Dermis blood vessel endothelial cell (primary cell): Measurements from ENCODE around the gene SERPINA12. TPM values are rescaled to one million over a fixed set of nuclear protein-coding genes. Genes with fewer than 3 reads are reported as not detected.
A peak's percentile ranks its signal among the peaks of the same experiment; 100 is the strongest.

Experiments
- DNase-seq: peaks from one replicate; pipeline ENCODE4 v3.0.0; 2010
- total RNA-seq: library from RNA; depleted of rRNA; stranded (reverse); fragments of >200 nt; gene quantifications from 2 replicates; pipeline ENCODE4 v1.2.3, GENCODE V29; 2014

The SERPINA12 gene, protein sequence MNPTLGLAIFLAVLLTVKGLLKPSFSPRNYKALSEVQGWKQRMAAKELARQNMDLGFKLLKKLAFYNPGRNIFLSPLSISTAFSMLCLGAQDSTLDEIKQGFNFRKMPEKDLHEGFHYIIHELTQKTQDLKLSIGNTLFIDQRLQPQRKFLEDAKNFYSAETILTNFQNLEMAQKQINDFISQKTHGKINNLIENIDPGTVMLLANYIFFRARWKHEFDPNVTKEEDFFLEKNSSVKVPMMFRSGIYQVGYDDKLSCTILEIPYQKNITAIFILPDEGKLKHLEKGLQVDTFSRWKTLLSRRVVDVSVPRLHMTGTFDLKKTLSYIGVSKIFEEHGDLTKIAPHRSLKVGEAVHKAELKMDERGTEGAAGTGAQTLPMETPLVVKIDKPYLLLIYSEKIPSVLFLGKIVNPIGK
- not detected in 2 replicates for total RNA-seq

DNA sequence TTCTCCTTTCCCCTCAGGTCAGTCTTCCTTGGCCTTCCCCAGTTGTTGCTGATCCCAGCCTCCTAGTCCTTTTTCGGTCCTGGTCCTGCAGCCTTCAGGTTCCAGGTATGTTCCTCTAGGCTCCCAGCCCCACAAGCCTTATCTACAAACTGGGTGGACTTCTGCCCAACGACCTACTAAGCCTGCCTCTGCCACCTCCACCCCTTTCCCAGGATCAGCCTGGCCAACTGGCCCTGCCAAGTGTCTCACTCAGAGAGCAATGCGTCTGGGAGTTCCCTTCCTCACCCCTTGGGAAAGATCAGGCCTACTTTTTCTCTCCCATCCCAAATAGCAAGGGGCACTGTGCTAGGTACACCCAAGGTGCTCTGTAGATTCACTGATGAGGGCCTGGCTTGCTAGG is at the start of gene SERPINA12:
Gene SERPINA12, minus strand, starts transcription at position 114 of the 400 bp plus-strand sequence. CDS start 11,072 bp downstream, outside the sequence.
- no peak for DNase-seq

DNA sequence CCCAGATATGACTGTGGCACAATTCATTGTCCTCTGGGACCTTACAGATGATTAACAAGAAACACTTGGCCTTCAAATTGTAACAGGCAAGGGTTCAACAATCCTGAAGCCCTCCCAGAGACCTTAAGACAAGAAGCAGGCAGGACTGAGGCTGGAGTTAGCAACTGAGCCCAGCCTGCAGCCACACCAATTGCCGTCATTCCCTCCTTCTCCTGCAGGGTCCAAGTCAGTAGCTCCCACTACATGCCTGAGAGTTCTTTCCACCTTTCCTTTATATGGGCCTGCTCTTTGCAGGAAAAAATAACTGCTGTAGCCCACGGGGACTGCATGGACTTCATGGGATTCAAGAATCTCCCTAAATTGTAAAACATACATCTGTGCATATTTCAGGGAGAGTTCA is 49.6 kb upstream of the SERPINA12 start:
- no peak for DNase-seq

DNA sequence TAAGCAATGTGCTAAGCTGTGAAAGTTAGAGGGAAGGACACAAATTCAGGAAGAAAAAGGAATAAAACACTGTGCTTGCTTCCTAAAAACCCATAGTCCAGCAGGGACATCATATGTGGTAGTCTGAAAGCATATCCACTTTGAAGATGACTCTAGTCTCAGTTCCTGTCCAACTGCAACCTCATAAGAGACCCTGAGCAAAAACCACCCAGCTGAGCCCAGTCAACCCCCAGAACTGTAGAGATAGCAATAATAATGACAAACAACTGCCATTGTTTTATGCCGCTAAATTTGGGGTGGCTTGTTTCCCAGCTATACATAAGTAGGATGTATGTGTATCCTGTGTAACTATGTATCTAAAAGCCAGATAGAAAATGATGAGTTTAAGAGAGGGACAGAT is 48.1 kb upstream of the SERPINA12 start:
- no peak for DNase-seq

DNA sequence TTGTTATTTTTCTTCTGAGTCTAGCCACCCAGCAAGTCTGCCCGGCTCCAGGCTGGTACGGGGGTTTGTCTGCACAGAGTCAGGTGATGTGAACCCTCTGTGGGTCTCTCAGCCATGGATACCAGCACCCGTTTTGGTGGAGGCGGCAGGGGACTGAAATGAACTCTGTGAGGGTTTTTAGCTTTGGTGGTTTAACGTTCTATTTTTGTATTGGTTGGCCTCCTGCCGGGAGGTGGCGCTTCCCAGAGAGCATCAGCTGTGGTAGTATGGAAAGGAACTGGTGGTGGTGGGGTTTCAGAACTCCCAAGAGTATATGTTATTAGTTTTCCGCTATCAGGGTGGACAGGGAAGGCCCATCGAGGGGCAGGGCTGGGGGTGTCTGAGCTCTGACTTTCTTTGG is 46.7 kb upstream of the SERPINA12 start:
- DNase-seq = no peak

DNA sequence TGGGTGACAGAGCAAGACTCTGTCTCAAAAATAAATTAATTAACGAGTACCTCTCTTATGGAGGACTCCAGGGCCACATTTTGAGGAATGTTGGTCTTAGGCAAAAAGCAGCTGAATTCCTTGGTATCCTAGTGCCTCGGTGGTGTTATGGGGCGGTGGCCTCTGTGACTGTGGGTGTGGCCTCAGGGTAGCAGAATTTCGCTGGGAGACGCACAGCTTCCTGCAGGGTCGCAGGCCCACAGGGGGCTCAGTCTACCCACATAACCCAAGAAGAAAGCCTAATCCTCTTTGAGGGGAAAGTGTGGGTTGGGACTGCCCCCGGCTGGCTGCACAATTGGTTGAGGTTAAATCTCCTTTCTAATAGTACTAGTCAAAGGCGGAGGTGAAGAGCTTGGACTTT is 40.8 kb upstream of the SERPINA12 start:
- DNase-seq = no peak

DNA sequence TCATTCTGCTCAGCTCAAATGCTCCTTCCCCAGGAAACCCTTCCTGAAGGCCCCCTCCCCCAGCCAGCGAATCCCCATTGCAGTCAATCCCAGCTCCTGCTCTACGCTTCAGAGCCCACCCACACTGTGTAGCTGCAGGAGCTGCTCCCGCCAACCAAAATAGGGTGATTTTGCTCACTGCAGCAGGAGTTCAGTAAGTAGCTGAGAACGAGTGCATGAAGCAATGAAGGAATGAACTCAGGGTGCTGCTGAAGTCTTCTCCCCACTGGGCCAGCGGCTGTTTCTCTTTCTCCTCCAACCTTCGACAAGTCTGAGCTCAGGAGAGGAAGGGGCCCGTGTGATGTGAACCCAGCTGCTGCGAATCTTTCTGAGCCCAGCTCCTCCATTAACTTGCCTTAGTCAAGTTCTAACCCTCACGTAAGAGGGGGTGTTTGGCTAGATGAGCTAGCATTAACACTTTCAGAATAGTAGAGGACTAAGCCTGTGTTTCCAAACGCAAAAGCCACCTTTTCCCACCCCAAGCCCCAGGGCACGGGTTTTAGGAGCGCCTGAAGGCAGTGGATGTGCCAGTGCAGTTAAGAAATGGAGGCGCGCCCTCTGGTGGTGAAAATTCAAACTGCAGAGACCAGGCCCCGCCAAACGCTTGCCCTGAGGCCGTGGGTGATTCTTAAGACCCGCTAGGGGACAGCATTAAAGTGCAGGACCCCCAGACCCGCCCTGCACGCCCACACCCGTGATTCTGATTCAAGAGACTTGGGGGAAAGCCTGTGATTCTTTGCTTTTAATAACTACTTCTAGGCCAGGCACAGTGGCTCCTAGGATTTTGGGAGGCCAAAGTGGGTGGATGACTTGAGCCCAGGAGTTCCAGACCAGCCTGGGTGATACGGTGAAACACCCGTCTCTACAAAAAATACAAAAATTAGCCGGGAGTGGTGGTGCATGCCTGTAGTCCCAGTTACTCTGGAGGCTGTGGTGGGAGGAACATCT is 40.0 kb upstream of the SERPINA12 start:
- peak; percentile 78 for DNase-seq

DNA sequence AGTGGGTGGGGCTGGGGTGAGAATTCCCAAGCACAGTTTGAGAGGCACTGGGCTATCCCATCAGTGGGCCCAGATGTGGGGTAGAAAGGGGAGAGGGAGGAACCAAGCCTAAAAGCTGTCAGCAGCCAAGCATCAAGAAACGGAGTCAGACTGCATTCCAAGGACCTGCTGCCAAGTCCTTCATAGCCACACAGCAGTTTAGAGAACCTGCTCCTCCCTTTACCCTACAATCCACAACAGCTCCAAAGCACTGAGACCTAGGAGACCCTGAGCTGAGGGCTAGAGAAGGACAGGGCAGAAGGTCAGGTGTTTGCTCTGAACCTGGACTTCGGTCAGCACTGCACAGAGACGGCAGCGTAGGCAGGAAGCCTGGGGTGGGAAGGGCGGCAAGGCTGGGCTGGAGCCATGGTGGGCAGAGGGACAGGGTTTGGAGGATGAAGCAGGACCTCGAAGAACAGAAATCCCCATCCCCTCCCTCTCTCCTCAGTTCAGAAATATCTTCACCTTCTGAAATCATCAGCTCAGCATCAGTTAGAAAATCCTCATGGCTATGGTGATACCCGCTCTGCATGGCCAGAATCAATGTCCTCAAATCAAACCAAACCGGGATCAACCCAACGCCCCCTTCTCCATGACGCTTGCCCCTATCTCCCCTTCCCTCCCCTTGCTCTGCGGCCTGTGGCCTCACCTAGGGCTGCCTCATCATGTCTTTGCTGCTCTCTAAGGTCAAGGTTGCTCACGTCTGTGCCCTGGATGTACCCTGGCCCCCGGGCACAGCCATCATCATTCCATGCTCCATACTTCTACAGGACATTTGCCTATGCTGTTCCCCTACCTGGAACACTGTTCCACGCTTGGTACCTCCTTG is 39.1 kb upstream of the SERPINA12 start:
- no peak for DNase-seq

DNA sequence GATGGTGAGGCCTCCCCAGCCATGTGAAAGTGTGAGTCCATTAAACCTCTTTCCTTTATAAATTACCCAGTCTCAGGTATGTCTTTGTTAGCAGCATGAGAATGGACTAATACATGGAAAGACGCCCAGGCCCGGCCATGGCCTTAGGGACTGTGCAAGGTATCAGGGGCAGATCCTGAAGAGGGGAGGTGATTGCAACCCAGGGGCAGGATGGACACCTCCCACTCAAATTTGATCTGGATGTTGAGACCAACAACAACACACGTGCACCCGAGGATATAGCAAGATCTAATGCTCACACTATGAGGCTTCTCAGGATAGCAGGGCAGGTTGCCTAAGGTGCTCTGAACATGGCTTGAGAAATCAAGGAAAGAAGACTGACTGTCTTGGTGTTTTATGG is 38.5 kb upstream of the SERPINA12 start:
- no peak for DNase-seq

DNA sequence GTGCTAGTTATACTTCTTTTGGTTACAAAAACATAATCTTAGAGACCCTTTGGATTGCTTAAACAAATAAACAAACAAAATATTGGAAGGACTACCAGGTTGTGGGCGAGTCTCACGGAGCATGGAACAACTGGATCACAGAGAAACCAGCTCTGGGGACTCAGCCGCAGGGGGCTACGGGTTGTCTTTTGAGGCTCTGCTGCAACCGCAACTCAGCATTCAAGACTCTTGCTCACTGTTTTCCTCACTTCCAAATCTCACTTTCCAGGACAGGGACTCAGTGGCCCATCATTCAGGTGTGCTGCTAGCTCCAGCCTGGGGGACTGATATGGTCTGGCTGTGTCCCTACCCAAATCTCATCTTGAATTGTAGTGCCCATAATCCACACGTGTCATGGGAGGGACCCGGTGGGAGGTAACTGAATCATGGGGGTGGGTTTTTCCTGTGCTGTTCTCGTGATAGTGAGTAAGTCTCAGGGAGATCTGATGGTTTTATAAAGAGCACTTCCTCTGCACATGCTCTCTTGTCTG is 37.9 kb upstream of the SERPINA12 start:
- DNase-seq = no peak

DNA sequence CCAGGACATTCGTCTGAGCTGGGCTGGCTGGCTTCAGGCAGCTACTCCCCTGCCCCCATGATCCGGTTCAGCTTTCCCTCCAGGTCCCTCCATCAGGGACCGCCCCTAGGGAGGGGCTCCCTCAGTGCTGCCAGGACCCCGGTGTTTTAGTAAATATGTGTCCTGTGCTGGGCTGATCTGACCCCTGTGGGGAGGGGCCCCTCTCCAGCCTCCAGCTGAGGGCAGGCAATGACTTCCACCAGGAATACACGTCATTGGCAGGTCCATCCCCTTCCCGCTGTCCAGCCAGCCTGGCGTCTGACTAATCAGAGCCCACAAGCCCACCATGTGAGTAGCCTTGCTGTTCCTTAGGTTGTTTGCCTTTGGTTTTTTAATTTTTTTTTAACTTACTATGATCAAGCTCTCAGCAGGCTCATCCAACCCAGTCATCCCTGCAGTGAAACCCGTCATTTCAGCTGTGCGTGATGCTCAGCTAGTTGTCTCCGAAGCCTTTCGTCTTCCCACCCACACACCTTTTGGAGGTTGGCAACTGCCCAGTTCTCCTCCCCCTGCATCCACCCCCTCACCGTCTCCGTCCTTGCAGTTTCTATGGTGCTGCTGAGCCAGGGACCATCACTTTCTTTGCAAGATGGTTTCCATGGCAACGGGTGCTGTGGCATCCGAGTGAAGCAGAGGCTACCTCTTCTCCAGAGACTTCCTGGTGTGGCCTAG is 36.0 kb upstream of the SERPINA12 start:
- no peak for DNase-seq

DNA sequence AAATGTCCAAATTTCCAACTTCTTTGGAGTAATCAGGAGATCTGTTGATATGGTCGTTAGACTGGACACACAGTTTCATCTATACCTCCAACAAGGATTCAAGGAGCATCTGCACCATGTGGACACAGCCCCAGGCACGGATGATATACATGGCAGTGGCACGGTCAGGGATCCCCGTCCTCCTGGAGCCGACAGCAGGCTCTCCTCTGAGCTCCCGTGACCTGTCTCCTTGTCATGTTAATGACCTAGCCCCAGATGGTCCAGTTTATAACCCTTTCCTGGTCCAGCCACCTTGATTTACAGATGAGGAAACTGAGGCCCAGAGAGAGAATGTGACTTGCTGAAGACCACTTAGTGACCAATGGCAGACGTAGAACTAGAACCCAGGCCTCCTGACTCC is 35.5 kb upstream of the SERPINA12 start:
- DNase-seq = no peak

DNA sequence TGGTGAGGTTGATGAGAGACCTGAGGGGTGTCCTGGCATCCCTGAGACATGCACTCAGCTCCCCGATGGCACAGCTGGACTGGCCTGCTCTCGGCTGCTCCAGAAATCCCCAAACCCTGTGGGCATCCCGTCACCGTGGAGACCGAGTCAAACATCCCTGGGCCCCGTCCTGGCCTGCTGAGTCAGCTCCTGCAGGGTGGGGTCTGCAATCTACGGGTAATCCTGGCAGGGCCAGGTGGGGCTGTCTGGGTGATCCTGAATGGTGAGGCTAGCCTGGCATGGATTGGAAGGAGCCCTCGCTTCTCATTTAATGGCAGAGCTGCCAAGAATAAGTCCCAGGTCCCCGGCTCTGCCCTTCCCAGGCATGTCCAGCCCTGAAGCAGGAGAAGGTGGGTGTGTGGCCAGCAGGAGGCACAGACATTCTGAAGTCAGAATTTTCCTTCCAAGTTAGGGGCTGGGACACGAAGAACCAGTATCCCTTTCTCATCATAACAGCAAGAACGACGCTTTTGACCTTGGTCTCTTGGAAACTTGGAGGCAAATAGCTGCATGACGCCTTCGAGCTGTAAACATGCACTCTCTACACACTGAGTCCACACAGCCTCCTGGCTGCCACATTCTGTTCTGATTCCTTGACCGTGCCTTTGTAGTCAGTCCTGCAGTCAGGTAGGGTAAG is 34.3 kb upstream of the SERPINA12 start:
- no peak for DNase-seq

DNA sequence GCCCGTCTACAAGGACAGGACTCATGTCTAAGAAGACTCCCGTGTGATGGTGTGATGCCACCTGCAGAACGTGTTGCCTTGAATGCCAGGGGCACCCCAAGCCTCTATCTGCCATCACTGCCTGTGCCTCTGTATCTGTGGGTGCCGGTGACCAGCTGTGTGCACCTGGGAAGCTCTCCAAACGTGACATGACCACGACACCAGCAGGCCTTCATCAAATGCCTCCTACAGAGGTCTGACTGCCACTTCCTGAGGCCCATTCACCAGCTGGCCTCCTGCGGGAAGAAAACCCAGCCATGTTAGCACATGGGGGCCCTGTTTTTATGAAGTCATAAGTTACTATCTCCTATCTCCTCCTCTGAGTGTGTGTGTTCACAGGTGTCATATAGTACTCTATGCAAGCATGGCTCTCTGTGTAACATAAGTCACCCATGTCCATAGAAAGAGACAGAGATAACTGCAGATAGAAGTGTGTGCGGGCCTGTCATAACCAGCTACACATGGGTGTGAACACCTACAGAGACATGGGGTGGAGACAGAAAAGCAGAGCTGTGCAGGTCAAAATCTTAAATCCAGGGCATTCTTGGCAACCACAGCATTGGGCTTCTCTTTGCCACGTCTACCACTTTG is 33.7 kb upstream of the SERPINA12 start:
- no peak for DNase-seq

DNA sequence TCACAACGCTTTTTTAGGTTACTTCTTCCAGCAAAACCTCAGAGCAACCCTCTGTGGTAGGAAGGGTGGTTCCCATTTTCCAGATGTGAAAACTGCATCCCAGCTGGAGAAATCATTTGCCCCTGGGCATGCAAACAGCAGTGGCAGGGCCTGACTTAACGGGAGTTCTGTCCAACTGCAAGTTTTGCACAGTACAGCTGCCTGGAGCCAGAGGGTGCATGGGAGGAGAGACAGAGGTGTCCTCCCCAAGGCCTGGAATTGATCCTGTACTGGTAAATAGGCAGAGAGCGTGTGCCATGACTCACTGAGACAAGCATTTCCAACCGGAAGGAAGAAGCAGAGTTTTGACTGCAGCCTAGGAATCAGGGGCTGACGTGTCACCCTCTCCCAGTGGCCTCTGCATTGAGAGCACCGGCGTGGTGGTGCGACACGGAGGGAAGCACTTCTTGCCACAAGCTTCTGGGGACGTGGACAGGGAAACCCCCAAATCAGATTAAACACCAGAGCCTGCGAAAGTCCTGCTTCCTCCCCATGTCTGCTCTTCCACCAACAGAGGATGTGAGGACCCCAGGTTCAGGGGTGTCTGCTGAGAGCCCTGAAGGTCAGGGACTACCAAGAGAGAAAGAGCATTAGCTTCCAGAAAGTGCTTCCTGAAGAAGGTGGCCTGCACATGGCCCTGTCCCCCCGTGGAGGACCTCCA is 33.0 kb upstream of the SERPINA12 start:
- DNase-seq = peak; percentile 70

DNA sequence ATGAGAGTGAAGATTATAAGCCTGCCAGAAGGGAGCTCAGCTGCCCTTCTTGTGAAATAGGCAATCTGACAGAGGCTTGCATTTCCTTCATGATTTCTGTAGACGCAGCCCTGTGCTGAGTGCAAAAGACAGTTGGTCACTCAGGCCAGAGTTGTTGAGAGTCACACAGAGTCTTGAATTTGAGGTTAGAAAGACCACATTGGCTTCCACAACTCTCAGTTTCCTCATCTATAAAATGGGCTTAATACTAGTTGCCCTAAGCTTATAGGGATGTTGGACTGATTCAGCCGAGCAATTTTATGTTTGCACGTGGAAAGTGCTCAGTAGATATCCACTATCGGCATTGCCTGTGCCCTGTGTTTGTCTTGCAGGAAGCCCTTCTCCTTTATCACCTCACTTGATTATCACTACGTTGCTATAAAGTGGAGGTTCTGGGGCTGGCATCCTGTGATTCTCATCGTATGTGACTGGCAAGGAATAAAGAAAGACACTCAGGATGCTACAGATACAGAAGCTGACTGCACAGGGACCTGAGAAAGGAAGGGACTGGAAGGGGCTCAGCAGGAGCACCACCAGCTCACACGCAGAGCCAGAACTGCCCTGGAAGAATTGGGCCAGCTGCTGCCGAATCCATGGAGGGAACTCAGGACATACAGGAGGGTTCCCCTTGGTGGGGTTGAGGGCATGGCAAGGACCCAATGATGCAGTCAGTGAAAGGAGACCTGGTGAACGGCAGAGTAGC is 32.1 kb upstream of the SERPINA12 start:
- no peak for DNase-seq

DNA sequence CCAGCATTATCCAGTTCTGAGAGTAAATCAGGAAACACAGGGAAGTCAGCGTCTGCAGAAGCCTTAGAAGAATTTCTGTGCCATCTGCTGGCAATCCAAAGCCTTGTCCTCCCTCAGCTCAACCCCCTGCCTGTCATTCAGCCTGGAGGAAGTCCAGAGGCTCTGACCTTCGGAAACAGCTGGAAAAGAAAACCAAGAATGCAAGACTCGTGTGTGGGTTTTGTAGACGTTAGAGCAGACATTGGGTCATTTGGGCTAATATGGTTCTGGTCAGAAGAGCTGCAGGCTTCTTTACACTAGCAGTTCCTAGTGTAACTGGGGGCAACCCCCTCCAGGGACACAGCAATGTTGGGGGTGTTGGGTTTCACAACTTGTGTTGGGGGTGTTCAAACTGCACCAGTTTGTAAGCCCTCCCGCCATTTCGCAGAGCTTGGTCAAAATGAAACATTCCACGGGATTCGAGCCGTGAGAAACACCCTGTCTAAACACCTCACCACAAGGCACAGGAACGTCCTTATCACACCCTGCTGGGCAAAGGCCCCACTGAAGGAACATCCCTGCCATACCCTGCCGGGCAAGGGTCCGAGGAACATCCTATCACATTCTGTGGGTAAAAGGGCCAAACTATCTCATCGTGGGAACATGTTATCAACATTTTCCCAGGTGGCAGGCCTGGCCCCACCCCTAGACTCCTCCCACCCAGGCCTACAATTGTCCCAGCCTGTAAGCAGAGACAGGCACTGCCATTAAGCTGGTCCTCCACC is 30.9 kb upstream of the SERPINA12 start:
- DNase-seq = peak; percentile 75

DNA sequence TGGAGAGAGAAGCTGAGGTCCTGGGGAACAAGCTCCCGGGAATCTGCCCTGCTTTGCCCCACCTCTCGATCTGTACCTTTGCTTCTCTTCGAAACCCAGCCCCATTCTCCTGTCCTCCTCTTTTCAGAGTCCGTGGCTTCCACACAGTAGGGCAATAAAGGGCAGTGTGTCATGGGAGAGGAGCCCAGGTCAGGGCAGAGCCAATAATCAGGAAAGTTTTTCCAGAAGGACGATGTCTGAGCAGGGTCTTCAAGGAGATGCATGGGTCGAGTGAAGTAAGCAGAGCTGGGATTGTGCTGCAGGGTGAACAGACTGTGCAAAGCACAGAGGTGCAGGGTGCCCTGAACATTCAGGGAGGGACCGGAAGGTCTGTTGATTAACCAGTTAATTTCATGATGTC is 29.9 kb upstream of the SERPINA12 start:
- no peak for DNase-seq

DNA sequence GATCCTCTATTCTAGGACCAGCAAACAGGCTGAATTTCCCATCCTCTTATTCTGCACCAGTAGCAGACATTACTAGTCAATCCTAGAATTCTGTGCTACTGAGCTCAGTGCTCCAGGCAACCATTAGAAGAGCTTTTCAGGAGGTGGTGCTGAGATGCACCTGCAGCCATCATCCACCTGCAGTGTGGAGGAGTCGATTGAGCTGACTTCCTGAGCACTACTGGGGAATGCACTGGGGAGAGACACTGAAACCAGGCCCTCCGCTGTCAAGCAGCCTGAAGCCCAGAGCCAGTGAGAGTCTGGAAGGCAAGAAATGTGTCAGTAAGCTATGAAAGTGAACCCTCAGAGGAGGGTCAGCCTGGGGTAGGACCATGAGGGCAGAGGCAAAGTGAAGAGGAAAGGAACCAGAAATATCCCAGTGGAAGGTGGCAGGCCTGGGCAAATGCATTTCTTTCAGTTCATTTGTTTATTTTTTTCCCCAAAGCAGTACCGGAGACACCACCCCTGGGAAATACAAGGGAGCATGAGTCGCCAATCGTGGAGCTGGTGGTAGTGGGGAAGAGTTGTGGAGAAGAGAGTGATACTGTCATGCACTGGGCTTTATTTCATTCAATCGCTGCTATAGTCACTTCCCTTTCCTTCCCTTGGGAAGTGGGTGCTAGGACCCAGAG is 28.9 kb upstream of the SERPINA12 start:
- no peak for DNase-seq
